Measurements from ENCODE around the gene NPHP1. TPM values are rescaled to one million over a fixed set of nuclear protein-coding genes. Genes with fewer than 3 reads are reported as not detected.
"Not testable (repeated sequence)": the region's sequence is repeated elsewhere in the genome, so short reads cannot be mapped to it uniquely, and the experiment has no call there.

NPHP1 gene
- total RNA-seq, 4 donors from 2014 or later: 0.59 to 2.6 (median 1.8) TPM

- DNase-seq (ENCODE audit: low spot score in 2 of 2): peak; percentile 58 to 91
- intact Hi-C loops (cut with DNase I; ENCODE audit: low total_unique reads): no loop called here
- peak within 1 kb of the TSS; percentile 82 for H3K4me3 ChIP-seq (ENCODE audit: low read depth, poor library complexity, severe bottlenecking)
- TF ChIP-seq POLR2A (IDR thresholded peaks at IDR 0.05) (no peak), CTCF (IDR thresholded peaks at IDR 0.05) (no peak)
- WGBS, 2 donors: 1 to 13% methylated on average over 44 to 54 of the region's 54 CpGs
These were observed 7.4 kb upstream of the NPHP1 start, which contains the start of gene MTLN for GRCh38 chr2:110211938-110212858. MTLN (minus strand) TSS chr2:110212547; CDS start chr2:110212525, 22 bp downstream.

GRCh38 chr2:110205660-110206455, 1.0 kb upstream of the NPHP1 start:
- no peak for DNase-seq (ENCODE audit: low spot score in 2 of 2)
- WGBS, 2 donors: 35 to 55% methylated on average over 3 of the region's 3 CpGs
- intact Hi-C loops (cut with DNase I; ENCODE audit: low total_unique reads): no loop called here
- TF ChIP-seq CTCF (IDR thresholded peaks at IDR 0.05): no peak
- no peak for TF ChIP-seq POLR2A (IDR thresholded peaks at IDR 0.05)
- no peak overlapping the region for H3K4me3 ChIP-seq (ENCODE audit: low read depth, poor library complexity, severe bottlenecking)

- no peak for TF ChIP-seq CTCF (IDR thresholded peaks at IDR 0.05)
- TF ChIP-seq POLR2A (IDR thresholded peaks at IDR 0.05): no peak
- intact Hi-C loops (cut with DNase I; ENCODE audit: low total_unique reads): no loop called here
- no peak for DNase-seq (ENCODE audit: low spot score in 2 of 2)
- WGBS, 2 donors: 73 to 81% methylated on average over 3 of the region's 3 CpGs
- H3K4me3 ChIP-seq (ENCODE audit: low read depth, poor library complexity, severe bottlenecking): no peak overlapping the region
These were observed 6.8 kb downstream of the NPHP1 start for GRCh38 chr2:110198016-110198415.

- H3K4me3 ChIP-seq (ENCODE audit: low read depth, poor library complexity, severe bottlenecking): no peak overlapping the region
- intact Hi-C loops (cut with DNase I; ENCODE audit: low total_unique reads): no loop called here
- no peak for DNase-seq (ENCODE audit: low spot score in 2 of 2)
- 83 to 84% methylated on average over 4 of the region's 4 CpGs for WGBS, 2 donors
- TF ChIP-seq POLR2A (IDR thresholded peaks at IDR 0.05): no peak
- TF ChIP-seq CTCF (IDR thresholded peaks at IDR 0.05): no peak
These were observed 7.4 kb downstream of the NPHP1 start for GRCh38 chr2:110197452-110197851.

- DNase-seq (ENCODE audit: low spot score in 2 of 2); intact Hi-C loops (cut with DNase I; ENCODE audit: low total_unique reads); H3K4me3 ChIP-seq (ENCODE audit: low read depth, poor library complexity, severe bottlenecking): not testable (repeated sequence)
- 96 to 97% methylated on average over 20 to 23 of the region's 23 CpGs for WGBS, 2 donors
These were observed 14.6 kb downstream of the NPHP1 start for GRCh38 chr2:110190169-110190568.

- H3K4me3 ChIP-seq (ENCODE audit: low read depth, poor library complexity, severe bottlenecking): no peak overlapping the region
- WGBS, 2 donors: 95 to 98% methylated on average over 2 of the region's 2 CpGs
- intact Hi-C loops (cut with DNase I; ENCODE audit: low total_unique reads): no loop called here
- DNase-seq (ENCODE audit: low spot score in 2 of 2): no peak
- TF ChIP-seq CTCF (IDR thresholded peaks at IDR 0.05): no peak
- TF ChIP-seq POLR2A (IDR thresholded peaks at IDR 0.05): no peak
These were observed 22.4 kb downstream of the NPHP1 start for GRCh38 chr2:110182449-110182848.

Data from lower leg skin (tissue), 4 donors.